Natural killer cell (primary cell): ENCODE results near the gene GRM2. TPM values are rescaled to one million over a fixed set of nuclear protein-coding genes. Genes with fewer than 3 reads are reported as not detected.

Source experiments
- ATAC-seq, 3 donors: fragments of 150-1000 bp in 2 of 3; fragments of 200-7000 bp in 1 of 3; cut with Tn5 transposase; 1 replicate in 1 of 3; 2 replicates in 2 of 3; pipeline ENCODE4 v1.10.0; 2021; ENCODE audit warnings: mild to moderate bottlenecking in 2 of 3, moderate library complexity in 2 of 3
- DNase-seq, 2 donors: peaks; one replicate each; pipeline versions ENCODE4 v3.0.0 to v3.0.0-alpha.2; 2013 to 2021; ENCODE audit warnings: mixed read lengths in 1 of 2
- H3K27ac ChIP-seq: one replicate; pipeline ENCODE4 v1.5.1; 2013; ENCODE audit warnings: mild to moderate bottlenecking, low read length
- H3K27me3 ChIP-seq: one replicate; pipeline ENCODE4 v1.6.1; 2013; ENCODE audit warnings: low read length; ENCODE audit not compliant: control insufficient read depth, insufficient read depth
- H3K36me3 ChIP-seq: one replicate; pipeline ENCODE4 v1.6.1; 2013; ENCODE audit warnings: low read length; ENCODE audit not compliant: control insufficient read depth, insufficient read depth
- H3K4me1 ChIP-seq: one replicate; pipeline ENCODE4 v1.6.1; 2013; ENCODE audit warnings: low read length; ENCODE audit not compliant: control insufficient read depth, insufficient read depth
- H3K4me3 ChIP-seq: one replicate; pipeline ENCODE4 v1.5.1; 2013; ENCODE audit warnings: low read length
- H3K9me3 ChIP-seq: one replicate; pipeline ENCODE4 v1.6.1; 2013; ENCODE audit warnings: low read length; ENCODE audit not compliant: control insufficient read depth, insufficient read depth
- H3K27ac Mint-ChIP-seq, 2 donors: one replicate each; pipeline ENCODE4 v1.8.0; 2022; ENCODE audit warnings: mild to moderate bottlenecking in 2 of 2, mixed read lengths in 2 of 2, moderate library complexity in 1 of 2
- H3K27me3 Mint-ChIP-seq, 2 donors: one replicate each; pipeline ENCODE4 v1.8.0; 2022; ENCODE audit warnings: low read depth in 2 of 2, mixed read lengths in 2 of 2
- H3K36me3 Mint-ChIP-seq: one replicate; pipeline ENCODE4 v1.8.0; 2022; ENCODE audit warnings: mixed read lengths
- H3K4me1 Mint-ChIP-seq, 2 donors: one replicate each; pipeline ENCODE4 v1.8.0; 2022; ENCODE audit warnings: mixed read lengths in 2 of 2
- H3K4me3 Mint-ChIP-seq: one replicate; pipeline ENCODE4 v1.8.0; 2022; ENCODE audit warnings: mild to moderate bottlenecking, moderate library complexity, mixed read lengths
- H3K9me3 Mint-ChIP-seq, 2 donors: one replicate each; pipeline ENCODE4 v1.8.0; 2022; ENCODE audit warnings: mixed read lengths in 2 of 2
- WGBS: methylation state at CpG from one replicate; pipeline ENCODE4 v1.1.7; 2013; ENCODE audit warnings: missing lambda C conversion rate; ENCODE audit not compliant: insufficient coverage; 5-methylcytosine and 5-hydroxymethylcytosine counted together
- intact Hi-C: fragments of 100-400 bp; cut with micrococcal nuclease; formaldehyde crosslinking; loops from one replicate; pipeline ENCODE4 v1.14.2; 2022
- total RNA-seq, 4 donors: library from RNA; stranded (reverse); fragments of 120-200 nt in 1 of 4; gene quantifications; one replicate each; pipeline versions ENCODE4 v1.2.3 to v1.2.4, GENCODE V29; 2013 to 2022
- TF ChIP-seq, protein P1 (sequence below): fragments of 200-600 bp; IDR thresholded peaks from one replicate; pipeline ENCODE4 v1.8.0; 2022; ENCODE audit warnings: antibody characterized with exemption

Gene GRM2
- total RNA-seq, 3 donors from 2014 or later (not counting 1 experiment from before 2014, with no cell fraction given), result 5.6 to 8.0 (median 7.4) TPM

DNA sequence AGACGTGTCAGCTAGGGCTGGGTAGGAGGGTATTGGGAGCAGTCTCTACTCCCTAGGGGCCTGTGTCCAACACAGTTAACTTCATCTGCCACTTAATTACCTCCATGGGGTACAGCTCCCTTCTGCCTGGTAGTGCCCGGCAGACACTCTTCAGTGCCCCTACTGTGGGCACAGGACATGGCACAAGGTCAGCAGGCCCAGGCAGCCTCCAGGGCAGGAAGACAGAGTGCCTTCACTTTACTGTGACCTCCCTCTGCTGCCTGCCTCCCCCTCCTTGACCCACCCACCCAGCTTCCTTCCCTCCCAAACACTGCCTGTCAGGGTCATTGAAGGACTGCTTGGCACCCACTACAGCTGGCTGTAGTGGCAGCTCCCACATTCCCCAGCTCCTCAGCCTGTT lies 6.5 kb upstream of the GRM2 start:
- no peaks in the 10 kb centered on the region for H3K27me3 ChIP-seq
- no peaks in the 10 kb centered on the region for H3K36me3 Mint-ChIP-seq
- H3K4me3 ChIP-seq, result no peak overlapping the region
- intact Hi-C loops, result no loop called here
- WGBS, result 100% methylated on average over 1 of the region's 2 CpGs
- H3K4me1 Mint-ChIP-seq, result peaks cover 10 to 33% of the 10 kb centered on the region in 2 donors
- H3K4me1 ChIP-seq, result no peaks in the 10 kb centered on the region
- H3K4me3 Mint-ChIP-seq, result no peak overlapping the region
- TF ChIP-seq, protein P1, sequence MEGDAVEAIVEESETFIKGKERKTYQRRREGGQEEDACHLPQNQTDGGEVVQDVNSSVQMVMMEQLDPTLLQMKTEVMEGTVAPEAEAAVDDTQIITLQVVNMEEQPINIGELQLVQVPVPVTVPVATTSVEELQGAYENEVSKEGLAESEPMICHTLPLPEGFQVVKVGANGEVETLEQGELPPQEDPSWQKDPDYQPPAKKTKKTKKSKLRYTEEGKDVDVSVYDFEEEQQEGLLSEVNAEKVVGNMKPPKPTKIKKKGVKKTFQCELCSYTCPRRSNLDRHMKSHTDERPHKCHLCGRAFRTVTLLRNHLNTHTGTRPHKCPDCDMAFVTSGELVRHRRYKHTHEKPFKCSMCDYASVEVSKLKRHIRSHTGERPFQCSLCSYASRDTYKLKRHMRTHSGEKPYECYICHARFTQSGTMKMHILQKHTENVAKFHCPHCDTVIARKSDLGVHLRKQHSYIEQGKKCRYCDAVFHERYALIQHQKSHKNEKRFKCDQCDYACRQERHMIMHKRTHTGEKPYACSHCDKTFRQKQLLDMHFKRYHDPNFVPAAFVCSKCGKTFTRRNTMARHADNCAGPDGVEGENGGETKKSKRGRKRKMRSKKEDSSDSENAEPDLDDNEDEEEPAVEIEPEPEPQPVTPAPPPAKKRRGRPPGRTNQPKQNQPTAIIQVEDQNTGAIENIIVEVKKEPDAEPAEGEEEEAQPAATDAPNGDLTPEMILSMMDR, result no peak
- peaks cover 77% of the 10 kb centered on the region for H3K36me3 ChIP-seq
- no peak for ATAC-seq
- no peaks in the 10 kb centered on the region for H3K27me3 Mint-ChIP-seq
- H3K27ac Mint-ChIP-seq, result no peak overlapping the region
- DNase-seq, result no peak
- H3K27ac ChIP-seq, result no peak overlapping the region
- H3K9me3 Mint-ChIP-seq, result no peaks in the 10 kb centered on the region
- no peaks in the 10 kb centered on the region for H3K9me3 ChIP-seq

DNA sequence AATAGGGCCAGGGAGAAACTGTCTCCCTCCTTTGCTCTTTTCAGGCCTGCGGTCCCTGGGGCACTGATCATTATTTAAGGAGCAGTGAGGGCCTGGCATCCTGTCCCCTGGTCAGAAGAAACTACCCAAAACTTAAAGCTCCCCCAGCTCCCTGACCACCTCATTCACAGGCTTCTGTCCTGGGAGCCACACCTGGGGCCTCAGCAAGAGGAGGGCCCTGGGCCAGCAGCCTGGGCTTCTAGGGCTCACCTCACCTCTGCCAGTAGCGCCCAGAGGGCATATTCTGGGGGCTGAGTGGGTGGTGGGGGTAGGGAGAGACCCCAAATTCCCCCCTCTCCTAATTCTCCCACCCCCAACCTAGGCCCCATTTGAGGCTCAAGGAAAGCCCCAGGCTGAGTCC lies 4.7 kb upstream of the GRM2 start:
- no peaks in the 10 kb centered on the region for H3K9me3 Mint-ChIP-seq

DNA sequence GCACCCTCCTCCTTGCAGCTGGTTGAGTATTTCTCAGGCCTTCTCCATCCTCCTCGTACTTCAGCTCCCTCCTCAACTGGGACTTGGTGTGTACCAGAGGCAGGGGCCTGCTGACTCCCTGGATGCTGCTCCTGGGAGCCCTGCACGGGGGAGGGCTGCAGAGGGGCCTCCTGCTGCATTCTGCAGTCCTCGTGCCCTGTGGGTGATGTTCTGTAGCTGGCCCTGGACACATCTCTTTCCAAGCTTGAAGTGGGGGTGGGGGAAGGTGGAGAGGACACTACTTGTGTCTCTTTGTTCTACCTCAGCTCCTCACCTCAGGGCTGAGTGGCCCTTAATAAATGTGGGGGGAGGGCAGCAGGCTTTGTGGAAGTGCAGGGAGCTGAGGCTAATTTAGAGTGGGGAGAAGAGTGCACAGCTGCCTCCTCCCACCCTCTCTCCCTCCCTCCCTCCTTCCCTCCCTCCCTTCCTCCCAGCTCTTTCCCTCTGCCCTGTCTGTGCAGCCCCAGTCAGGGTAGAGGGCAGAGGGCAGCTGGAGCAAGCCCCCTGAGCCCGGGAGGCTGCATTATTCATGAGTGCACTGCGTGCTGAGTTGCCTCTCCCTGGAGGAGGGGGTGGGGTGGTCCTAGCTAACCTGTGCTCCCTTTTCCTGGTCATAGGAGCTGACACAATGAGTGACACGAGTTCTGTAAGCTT lies 3.7 kb upstream of the GRM2 start:
- Histone ChIP-seq H3K36me3 (peaks cover 57% of the 10 kb centered on the region), H3K4me3 (no peak overlapping the region), H3K27me3 (no peaks in the 10 kb centered on the region), H3K9me3 (no peaks in the 10 kb centered on the region), H3K4me1 (no peaks in the 10 kb centered on the region), H3K27ac (no peak overlapping the region)
- peaks cover 9 to 41% of the 10 kb centered on the region in 2 donors for H3K4me1 Mint-ChIP-seq
- DNase-seq (no peak), ATAC-seq (no peak)
- TF ChIP-seq, protein P1, result no peak
- no peak overlapping the region for H3K4me3 Mint-ChIP-seq
- no peaks in the 10 kb centered on the region for H3K27me3 Mint-ChIP-seq
- no peak overlapping the region for H3K27ac Mint-ChIP-seq
- no peaks in the 10 kb centered on the region for H3K36me3 Mint-ChIP-seq
- WGBS, result 88% methylated on average over 6 of the region's 6 CpGs
- intact Hi-C loops, result no loop called here
- H3K9me3 Mint-ChIP-seq, result no peaks in the 10 kb centered on the region

More for the DNA sequence above, 4.7 kb upstream of the GRM2 start:
- peaks cover 11 to 42% of the 10 kb centered on the region in 2 donors for H3K4me1 Mint-ChIP-seq
- TF ChIP-seq, protein P1, result no peak
- H3K36me3 Mint-ChIP-seq, result no peaks in the 10 kb centered on the region
- no peak overlapping the region for H3K27ac Mint-ChIP-seq
- H3K4me3 Mint-ChIP-seq, result no peak overlapping the region
- Histone ChIP-seq H3K27ac (no peak overlapping the region), H3K36me3 (peaks cover 65% of the 10 kb centered on the region), H3K9me3 (no peaks in the 10 kb centered on the region), H3K4me3 (no peak overlapping the region), H3K4me1 (no peaks in the 10 kb centered on the region), H3K27me3 (no peaks in the 10 kb centered on the region)
- ATAC-seq, result no peak
- H3K27me3 Mint-ChIP-seq, result no peaks in the 10 kb centered on the region
- no peak for DNase-seq
- 100% methylated on average over 1 of the region's 2 CpGs for WGBS
- intact Hi-C loops, result no loop called here
